ENCODE measurements around the gene CDK1.

DNA sequence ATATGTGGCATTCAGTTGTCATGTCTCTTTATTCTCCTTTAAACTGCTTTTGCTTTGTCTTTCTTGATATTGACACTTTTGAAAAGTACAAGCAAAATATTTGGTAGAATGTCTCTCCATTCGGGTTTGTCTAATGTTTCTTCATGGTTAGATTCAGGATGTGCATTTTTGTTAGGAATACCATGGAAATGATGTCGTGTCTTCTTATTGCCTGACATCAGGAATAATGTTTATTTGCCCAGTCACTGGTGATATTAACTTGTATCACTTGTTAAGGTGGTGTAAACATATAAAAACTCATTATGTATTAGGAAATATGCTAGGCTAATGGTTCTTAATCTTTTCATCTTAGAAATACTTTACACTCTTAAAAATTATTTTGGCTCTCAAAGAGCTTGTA lies 43.4 kb downstream of the CDK1 start:
- no peak for TF ChIP-seq FOXK2 (IDR thresholded peaks at IDR 0.05)
- TF ChIP-seq, protein P1, sequence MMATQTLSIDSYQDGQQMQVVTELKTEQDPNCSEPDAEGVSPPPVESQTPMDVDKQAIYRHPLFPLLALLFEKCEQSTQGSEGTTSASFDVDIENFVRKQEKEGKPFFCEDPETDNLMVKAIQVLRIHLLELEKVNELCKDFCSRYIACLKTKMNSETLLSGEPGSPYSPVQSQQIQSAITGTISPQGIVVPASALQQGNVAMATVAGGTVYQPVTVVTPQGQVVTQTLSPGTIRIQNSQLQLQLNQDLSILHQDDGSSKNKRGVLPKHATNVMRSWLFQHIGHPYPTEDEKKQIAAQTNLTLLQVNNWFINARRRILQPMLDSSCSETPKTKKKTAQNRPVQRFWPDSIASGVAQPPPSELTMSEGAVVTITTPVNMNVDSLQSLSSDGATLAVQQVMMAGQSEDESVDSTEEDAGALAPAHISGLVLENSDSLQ (IDR thresholded peaks at IDR 0.05): no peak
- TF ChIP-seq ARNT (IDR thresholded peaks at IDR 0.05): no peak
